Erythroblast (primary cell): ENCODE data around the gene MERTK.

Source experiments
- GATA1 ChIP-seq: IDR thresholded peaks from 2 replicates; pipeline ENCODE4 v1.6.1; 2011; ENCODE audit warnings: low read depth, mild to moderate bottlenecking, control low read depth, low read length, moderate library complexity
- POLR2A ChIP-seq: IDR thresholded peaks from 2 replicates; pipeline ENCODE4 v1.6.1; 2011; ENCODE audit warnings: mild to moderate bottlenecking, low read length

DNA sequence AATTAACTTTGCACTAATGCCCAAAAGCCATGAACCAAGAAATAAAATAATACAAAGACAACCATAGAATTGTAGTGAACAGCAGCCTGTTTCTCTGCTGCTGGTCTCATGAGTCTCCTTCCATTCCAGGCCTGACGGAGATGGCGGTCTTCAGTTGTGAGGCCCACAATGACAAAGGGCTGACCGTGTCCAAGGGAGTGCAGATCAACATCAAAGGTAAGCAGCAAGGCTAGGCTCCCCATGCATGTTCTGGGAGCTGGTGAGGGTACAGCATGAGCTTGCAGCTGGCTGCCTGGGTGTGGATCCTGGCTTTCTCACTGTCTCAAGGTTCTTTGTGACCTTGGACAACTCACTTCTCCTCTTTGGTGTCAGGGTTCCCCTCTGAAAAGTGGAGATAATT lies 66.7 kb downstream of the MERTK start:
- TF ChIP-seq POLR2A, result no peak
- TF ChIP-seq GATA1, result no peak
